HepG2 (cell line): ENCODE measurements around the gene PLXND1. TPM values are rescaled to one million over a fixed set of nuclear protein-coding genes. Genes with fewer than 3 reads are reported as not detected.

Experiments
- BCL6 ChIP-seq: IDR thresholded peaks from 2 replicates; pipeline ENCODE4 v1.6.1; 2016; ENCODE audit warnings: missing genetic modification reagents, missing compliant biosample characterization
- HMG20B ChIP-seq: conservative IDR thresholded peaks from 2 replicates; pipeline ENCODE4 v1.6.1; 2016; ENCODE audit warnings: missing genetic modification reagents, missing compliant biosample characterization
- KDM3A ChIP-seq: IDR thresholded peaks from 2 replicates; pipeline ENCODE4 v1.6.1; 2018; ENCODE audit warnings: low read depth, missing compliant biosample characterization
- LCORL ChIP-seq, 2 experiments: fragments of 450-650 bp in 1 of 2; sonication (generic) in 1 of 2; formaldehyde crosslinking in 1 of 2; IDR thresholded peaks; 2 replicates each; pipeline versions ENCODE4 v1.5.0 to v1.6.1; 2017 to 2020; ENCODE audit warnings: antibody characterized with exemption in 1 of 2, missing genetic modification reagents in 1 of 2
- MAFF ChIP-seq: IDR thresholded peaks from 2 replicates; pipeline ENCODE4 v1.6.1; 2011; ENCODE audit warnings: low read depth, low read length, improper control_type of control experiment
- MLX ChIP-seq: IDR thresholded peaks from 2 replicates; pipeline ENCODE4 v1.6.1; 2016
- RXRA ChIP-seq: sonication (generic); formaldehyde crosslinking; IDR thresholded peaks from 2 replicates; pipeline ENCODE4 v1.5.1; 2020; ENCODE audit warnings: missing genetic modification reagents
- SIN3B ChIP-seq: fragments of 150-350 bp; IDR thresholded peaks from 2 replicates; pipeline ENCODE4 v1.6.1; 2014; ENCODE audit warnings: low read length
- SNAPC5 ChIP-seq: sonication (generic); formaldehyde crosslinking; IDR thresholded peaks from 2 replicates; pipeline ENCODE4 v1.8.1; 2023; ENCODE audit warnings: mild to moderate bottlenecking, missing genetic modification reagents, borderline replicate concordance
- ZBTB43 ChIP-seq: sonication (generic); formaldehyde crosslinking; conservative IDR thresholded peaks from 2 replicates; pipeline ENCODE4 v1.4.0; 2020; ENCODE audit warnings: missing genetic modification reagents
- ZEB1 ChIP-seq: IDR thresholded peaks from 2 replicates; pipeline ENCODE4 v1.6.1; 2012; ENCODE audit warnings: mild to moderate bottlenecking, low read depth, inconsistent platforms; ENCODE audit not compliant: insufficient replicate concordance
- ZNF230 ChIP-seq: sonication (generic); formaldehyde crosslinking; IDR thresholded peaks from 2 replicates; pipeline ENCODE4 v1.4.0; 2020; ENCODE audit warnings: mild to moderate bottlenecking, missing genetic modification reagents
- ZNF3 ChIP-seq: IDR thresholded peaks from 2 replicates; pipeline ENCODE4 v1.7.0; 2017; ENCODE audit warnings: inconsistent platforms
- ZNF616 ChIP-seq: sonication (generic); formaldehyde crosslinking; IDR thresholded peaks from 2 replicates; pipeline ENCODE4 v1.5.0; 2020; ENCODE audit warnings: low read depth, mild to moderate bottlenecking, missing genetic modification reagents
- ZNF746 ChIP-seq: sonication (generic); formaldehyde crosslinking; IDR thresholded peaks from 2 replicates; pipeline ENCODE4 v1.8.0; 2022; ENCODE audit warnings: mild to moderate bottlenecking, missing genetic modification reagents
- ZNF879 ChIP-seq: sonication (generic); formaldehyde crosslinking; IDR thresholded peaks from 2 replicates; pipeline ENCODE4 v1.8.1; 2023; ENCODE audit warnings: missing genetic modification reagents
- polyA plus RNA-seq, 8 experiments: library from polyadenylated mRNA; depleted of rRNA in 3 of 8; stranded (reverse) in 7 of 8; unstranded in 1 of 8; fragments of >200 nt; fragmentation: Illumina TruSeq in 4 of 8; extraction: Trizol in 4 of 8; gene quantifications; 2 replicates each; pipeline versions ENCODE4 v1.2.1 to v1.2.3, GENCODE V29; 2011 to 2016; ENCODE audit warnings: low read depth in 4 of 8, missing spikeins in 1 of 8, mixed read lengths in 1 of 8; ENCODE audit not compliant: insufficient read depth in 1 of 8
- total RNA-seq, 5 experiments: library from RNA; depleted of rRNA; stranded (reverse); fragments of >200 nt; fragmentation: Illumina TruSeq; extraction: Trizol; gene quantifications; 2 replicates each; pipeline ENCODE4 v1.2.3, GENCODE V29; 2016; ENCODE audit warnings: low read depth in 1 of 5
- TF ChIP-seq, protein P1 (sequence below): sonication (generic); formaldehyde crosslinking; IDR thresholded peaks from 2 replicates; pipeline ENCODE4 v1.9.0; 2021; ENCODE audit warnings: missing genetic modification reagents, borderline replicate concordance
- TF ChIP-seq, protein P2 (sequence below): sonication (generic); formaldehyde crosslinking; IDR thresholded peaks from 2 replicates; pipeline ENCODE4 v1.4.0; 2020; ENCODE audit warnings: missing genetic modification reagents, borderline replicate concordance

The PLXND1 gene
- total and polyA plus RNA-seq, 2 of the 13 experiments (the other 11 are each of a cell fraction or from before 2014, with no cell fraction given), result 15.9 to 42.0 TPM

- TF ChIP-seq ZBTB43 (CRISPR knock-in tag), result no peak
- TF ChIP-seq ZNF879, result no peak
- no peak for TF ChIP-seq SIN3B
- TF ChIP-seq RXRA (CRISPR knock-in tag), result peak; percentile 73
- TF ChIP-seq, protein P1, sequence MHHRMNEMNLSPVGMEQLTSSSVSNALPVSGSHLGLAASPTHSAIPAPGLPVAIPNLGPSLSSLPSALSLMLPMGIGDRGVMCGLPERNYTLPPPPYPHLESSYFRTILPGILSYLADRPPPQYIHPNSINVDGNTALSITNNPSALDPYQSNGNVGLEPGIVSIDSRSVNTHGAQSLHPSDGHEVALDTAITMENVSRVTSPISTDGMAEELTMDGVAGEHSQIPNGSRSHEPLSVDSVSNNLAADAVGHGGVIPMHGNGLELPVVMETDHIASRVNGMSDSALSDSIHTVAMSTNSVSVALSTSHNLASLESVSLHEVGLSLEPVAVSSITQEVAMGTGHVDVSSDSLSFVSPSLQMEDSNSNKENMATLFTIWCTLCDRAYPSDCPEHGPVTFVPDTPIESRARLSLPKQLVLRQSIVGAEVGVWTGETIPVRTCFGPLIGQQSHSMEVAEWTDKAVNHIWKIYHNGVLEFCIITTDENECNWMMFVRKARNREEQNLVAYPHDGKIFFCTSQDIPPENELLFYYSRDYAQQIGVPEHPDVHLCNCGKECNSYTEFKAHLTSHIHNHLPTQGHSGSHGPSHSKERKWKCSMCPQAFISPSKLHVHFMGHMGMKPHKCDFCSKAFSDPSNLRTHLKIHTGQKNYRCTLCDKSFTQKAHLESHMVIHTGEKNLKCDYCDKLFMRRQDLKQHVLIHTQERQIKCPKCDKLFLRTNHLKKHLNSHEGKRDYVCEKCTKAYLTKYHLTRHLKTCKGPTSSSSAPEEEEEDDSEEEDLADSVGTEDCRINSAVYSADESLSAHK (CRISPR knock-in tag), result no peak
- TF ChIP-seq ZNF230 (CRISPR knock-in tag), result no peak
- TF ChIP-seq ZEB1, result peak; percentile 72
- no peak for TF ChIP-seq LCORL (IDR thresholded peaks at IDR 0.05)
- TF ChIP-seq LCORL (CRISPR knock-in tag; IDR thresholded peaks at IDR 0.05), result peak; percentile 82
- TF ChIP-seq MLX (CRISPR knock-in tag), result 0 out of 2 replicates have a peak, but pooled peaks have one; percentile 18
- TF ChIP-seq, protein P2, sequence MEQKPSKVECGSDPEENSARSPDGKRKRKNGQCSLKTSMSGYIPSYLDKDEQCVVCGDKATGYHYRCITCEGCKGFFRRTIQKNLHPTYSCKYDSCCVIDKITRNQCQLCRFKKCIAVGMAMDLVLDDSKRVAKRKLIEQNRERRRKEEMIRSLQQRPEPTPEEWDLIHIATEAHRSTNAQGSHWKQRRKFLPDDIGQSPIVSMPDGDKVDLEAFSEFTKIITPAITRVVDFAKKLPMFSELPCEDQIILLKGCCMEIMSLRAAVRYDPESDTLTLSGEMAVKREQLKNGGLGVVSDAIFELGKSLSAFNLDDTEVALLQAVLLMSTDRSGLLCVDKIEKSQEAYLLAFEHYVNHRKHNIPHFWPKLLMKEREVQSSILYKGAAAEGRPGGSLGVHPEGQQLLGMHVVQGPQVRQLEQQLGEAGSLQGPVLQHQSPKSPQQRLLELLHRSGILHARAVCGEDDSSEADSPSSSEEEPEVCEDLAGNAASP, result peak; percentile 47
- peak; percentile 58; the same call in 1 of the 2 replicates for TF ChIP-seq KDM3A
- TF ChIP-seq SNAPC5 (CRISPR knock-in tag), result 0 out of 2 replicates have a peak, but pooled peaks have one; percentile 33
- peak; percentile 59 for TF ChIP-seq BCL6
- TF ChIP-seq MAFF, result no peak
- TF ChIP-seq HMG20B (CRISPR knock-in tag), result peak; percentile 76
- TF ChIP-seq ZNF616 (CRISPR knock-in tag), result no peak; the same call in 1 of the 2 replicates
- TF ChIP-seq ZNF3 (CRISPR knock-in tag), result peak; percentile 69; the same call in 1 of the 2 replicates
- TF ChIP-seq ZNF746 (CRISPR knock-in tag), result peak; percentile 76
These were observed 10.0 kb downstream of the PLXND1 start (continued) for GRCh38 chr3:129596194-129597086.
